Sigmoid colon (tissue), 4 donors: ENCODE measurements around the gene NTMT1.

Experiments used
- CTCF ChIP-seq, 4 experiments: fragments of 450-650 bp in 3 of 4; fragments of 200-600 bp in 1 of 4; IDR thresholded peaks; one replicate each; pipeline ENCODE4 v1.5.1; 2016 to 2019; ENCODE audit warnings: antibody characterized with exemption in 4 of 4, mild to moderate bottlenecking in 3 of 4, moderate library complexity in 2 of 4
- EP300 ChIP-seq, 4 donors: sonication (generic); formaldehyde crosslinking; IDR thresholded peaks; one replicate each; pipeline ENCODE4 v1.6.1; 2017; ENCODE audit warnings: antibody characterized with exemption in 4 of 4
- POLR2A ChIP-seq, 2 donors: fragments of 450-650 bp; IDR thresholded peaks; one replicate each; pipeline ENCODE4 v1.6.1; 2016; ENCODE audit warnings: antibody characterized with exemption in 2 of 2, mild to moderate bottlenecking in 2 of 2, moderate library complexity in 2 of 2
- POLR2AphosphoS5 ChIP-seq, 4 donors: sonication (generic); formaldehyde crosslinking; IDR thresholded peaks; one replicate each; pipeline ENCODE4 v1.6.1; 2017; ENCODE audit warnings: antibody characterized with exemption in 4 of 4

- TF ChIP-seq CTCF (IDR thresholded peaks at IDR 0.05) (no peak), EP300 (IDR thresholded peaks at IDR 0.05) (no peak), POLR2A (IDR thresholded peaks at IDR 0.05) (no peak), POLR2AphosphoS5 (IDR thresholded peaks at IDR 0.05) (no peak)
These were observed 42.5 kb upstream of the NTMT1 start for GRCh38 chr9:129583308-129584038.
